Activated CD4-positive, CD25-positive, alpha-beta regulatory T cell treated with anti-CD3 and anti-CD28 coated beads, Interleukin-2, amount 50 U/mL, for 72 hours (primary cell): ENCODE data around the gene LAMA5.

Experiments used
- DNase-seq: peaks from one replicate; pipeline ENCODE4 v3.0.0; 2021

LAMA5 gene

DNA sequence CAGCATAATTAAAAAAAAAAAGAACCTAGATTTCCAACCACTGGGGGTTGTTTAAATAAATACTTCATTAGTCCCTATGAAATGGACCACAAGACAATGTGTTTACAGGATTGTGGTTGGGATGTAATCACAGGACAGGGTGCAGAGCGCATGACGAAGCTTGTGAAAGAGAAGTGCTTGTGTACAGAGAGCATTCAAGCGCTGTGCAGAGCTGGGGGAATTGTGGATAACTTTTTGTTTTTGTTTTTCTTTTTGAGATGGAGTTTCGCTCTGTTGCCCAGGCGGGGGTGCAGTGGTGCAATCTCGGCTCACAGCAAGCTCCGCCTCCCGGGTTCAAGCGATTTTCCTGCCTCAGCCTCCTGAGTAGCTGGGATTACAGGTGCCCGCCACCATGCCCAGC lies 22.3 kb downstream of the LAMA5 start:
- DNase-seq = no peak

GRCh38 chr20:62344092-62344491 lies 23.0 kb downstream of the LAMA5 start:
- DNase-seq = no peak

- no peak for DNase-seq
Measured at GRCh38 chr20:62342910-62343309, 24.2 kb downstream of the LAMA5 start.

DNA sequence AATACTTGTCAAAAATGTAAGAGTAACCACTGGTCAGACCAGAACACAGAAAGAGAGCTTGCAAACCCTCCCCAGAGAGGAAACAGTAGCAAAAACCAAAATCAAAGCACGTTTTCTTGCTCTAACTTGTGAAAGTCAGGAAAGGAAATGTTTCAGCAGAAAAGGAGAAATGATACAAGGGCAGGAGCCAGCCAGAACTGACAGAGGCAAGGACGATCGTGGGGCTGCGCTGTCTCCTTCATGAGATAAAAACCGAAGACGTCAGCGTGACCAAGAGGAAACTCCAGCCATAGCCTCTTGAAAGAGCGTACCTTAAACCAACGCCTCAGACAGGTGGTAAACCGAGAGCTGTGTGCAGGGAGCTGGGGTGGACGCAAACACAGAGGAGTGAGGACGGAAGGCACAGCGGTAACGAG lies 27.5 kb downstream of the LAMA5 start:
- DNase-seq = no peak

GRCh38 chr20:62338294-62338620 lies 28.9 kb downstream of the LAMA5 start:
- no peak for DNase-seq

- DNase-seq = no peak
Measured at GRCh38 chr20:62337558-62338293, 29.4 kb downstream of the LAMA5 start.

- no peak for DNase-seq
Measured at GRCh38 chr20:62336775-62337557, 30.1 kb downstream of the LAMA5 start.

GRCh38 chr20:62336329-62336728 lies 30.8 kb downstream of the LAMA5 start:
- no peak for DNase-seq

DNA sequence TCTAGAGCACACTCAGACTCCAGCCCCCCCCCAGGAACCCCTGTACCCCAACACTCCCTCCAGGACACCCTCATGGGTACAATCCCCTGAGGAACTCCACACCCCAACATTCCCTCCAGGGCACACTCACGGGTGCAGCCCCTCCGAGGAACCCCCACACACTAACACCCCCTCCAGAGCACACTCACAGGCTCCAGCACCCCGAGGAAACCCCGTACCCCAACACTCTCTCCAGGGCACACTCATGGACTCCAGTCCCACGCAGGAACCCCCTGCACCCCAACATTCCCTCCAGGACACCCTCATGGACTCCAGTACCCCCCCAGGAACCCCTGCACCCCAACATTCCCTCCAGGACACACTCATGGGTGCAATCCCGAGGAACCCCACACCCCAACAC lies 31.6 kb downstream of the LAMA5 start:
- DNase-seq = no peak

DNA sequence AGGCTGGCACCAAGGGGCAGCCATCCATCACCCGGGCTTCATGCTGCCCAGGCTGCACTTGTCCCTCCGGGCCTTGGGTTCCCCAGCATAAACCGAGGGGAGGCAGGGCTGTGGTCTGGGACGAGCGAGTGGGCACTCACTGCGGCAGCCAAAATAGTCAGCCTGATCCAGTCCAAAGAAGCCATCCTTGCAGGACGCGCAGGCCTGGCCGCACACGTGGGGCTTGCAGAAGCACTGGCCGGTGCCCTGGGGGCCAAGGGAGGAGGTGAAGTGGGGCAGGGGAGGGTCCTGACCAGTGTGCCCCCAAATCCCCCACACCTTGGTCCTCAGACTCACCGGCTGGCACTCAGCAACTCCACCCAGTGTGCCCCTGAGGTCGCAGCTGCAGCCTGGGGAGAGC lies 32.2 kb downstream of the LAMA5 start:
- DNase-seq = no peak

- no peak for DNase-seq
Measured at GRCh38 chr20:62333820-62334595, 33.1 kb downstream of the LAMA5 start.

DNA sequence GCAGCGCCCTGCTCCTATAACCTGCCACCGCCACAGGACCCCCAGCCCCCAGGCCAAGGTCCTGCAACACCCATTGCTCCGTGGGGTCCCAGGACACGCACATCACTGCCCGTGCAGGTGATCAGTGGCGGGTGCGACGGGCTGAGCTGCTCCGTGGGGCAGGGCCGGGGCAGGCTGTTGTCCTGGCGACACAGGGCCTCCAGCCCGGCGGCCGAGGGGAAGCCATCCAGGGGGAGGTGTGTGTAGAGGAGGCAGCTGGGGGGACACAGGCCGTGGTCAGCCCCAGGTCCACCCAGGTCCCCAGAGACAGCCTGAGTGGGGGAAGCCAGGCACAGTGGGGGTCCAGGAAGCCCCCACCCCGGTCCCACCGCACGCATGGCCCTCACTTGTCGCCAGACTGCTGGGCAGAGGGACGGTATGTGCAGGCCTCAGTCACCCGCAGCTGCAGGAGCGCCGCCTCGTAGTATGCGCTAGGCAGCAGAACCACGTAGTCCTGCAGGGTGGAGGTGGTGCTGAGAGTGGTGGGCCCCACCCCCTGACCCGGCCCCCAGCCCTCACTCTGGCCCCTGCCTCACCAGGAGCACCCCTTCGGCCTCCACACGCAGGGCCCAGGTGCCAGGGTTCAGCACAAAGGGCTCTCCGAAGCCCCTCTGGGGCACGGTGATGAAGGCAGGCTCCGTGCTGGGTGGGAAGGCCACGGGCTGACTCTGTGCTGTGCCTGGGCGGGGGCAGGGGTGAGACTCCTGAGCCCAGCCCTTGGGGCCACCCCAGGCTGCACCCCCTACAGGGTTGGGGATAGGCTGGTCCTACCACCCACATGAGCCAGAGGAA lies 33.9 kb downstream of the LAMA5 start:
- DNase-seq = no peak

DNA sequence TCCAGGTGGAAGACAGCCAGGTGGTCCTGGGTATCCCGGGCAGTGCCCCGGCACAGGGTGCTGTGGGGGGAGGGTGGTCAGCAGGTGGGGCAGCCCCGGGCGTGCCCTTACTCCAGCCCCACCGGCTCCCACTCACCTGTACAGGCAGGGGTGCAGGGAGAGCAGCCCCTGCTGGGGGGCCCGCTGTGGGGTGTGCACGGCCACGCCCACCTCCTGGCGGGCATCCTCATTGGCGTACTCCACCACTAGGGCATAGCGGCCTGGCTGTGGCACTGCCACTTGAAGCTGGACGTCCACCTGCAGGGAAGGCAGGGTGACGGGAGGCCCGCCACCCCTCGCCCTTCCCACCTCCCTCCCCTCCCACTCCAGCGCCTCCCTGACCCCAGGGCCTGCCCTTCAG lies 34.7 kb downstream of the LAMA5 start:
- no peak for DNase-seq

GRCh38 chr20:62331347-62331746 lies 35.8 kb downstream of the LAMA5 start:
- no peak for DNase-seq

GRCh38 chr20:62330576-62331317 lies 36.4 kb downstream of the LAMA5 start:
- DNase-seq = no peak

DNA sequence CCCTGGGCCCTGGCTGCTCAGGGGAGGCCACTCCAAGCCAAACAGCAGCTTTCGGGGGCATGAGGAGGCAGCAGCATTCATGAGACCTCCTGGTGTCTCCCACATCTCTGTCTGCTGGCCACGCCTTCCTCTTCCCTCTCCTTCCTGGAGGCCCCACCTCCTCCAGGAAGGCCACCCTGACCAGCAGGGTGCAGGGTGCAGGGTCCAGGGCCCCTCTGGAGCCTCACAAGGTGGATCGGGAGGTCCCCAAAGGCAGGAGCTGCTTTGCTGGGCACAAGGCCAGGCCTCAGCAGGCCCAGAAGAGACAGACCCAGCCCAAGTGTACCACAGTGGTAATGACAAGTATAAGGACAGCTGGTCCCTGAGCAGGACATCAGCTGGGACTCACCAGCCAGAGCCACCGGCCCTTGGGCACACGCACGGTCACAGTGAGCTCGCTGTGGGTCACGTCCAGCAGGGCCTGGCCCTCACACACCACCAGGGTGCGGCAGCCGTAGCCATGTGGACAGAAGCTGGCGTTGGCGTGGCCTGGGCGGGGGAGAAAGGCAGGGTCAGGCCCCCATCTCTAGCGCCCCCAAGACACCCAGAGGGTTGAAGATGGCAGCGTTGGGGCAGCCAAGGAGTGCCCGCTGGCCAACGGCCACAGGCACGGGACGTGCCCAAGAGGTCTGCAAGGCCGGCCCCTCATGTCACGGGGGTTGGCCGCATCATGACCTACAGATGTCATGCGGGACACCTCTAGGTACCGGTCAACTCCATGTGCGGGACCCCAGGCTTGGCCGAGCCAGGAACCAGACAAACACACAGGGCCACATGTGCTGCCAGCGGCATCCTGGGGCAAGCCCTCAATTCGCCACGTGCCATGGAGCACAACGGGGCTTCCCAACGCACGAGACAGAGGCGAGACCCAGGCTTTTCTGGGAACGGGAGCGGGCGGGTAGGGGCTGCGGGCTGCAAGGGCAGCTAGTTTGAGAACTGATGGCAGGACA lies 37.4 kb downstream of the LAMA5 start:
- DNase-seq = no peak

DNA sequence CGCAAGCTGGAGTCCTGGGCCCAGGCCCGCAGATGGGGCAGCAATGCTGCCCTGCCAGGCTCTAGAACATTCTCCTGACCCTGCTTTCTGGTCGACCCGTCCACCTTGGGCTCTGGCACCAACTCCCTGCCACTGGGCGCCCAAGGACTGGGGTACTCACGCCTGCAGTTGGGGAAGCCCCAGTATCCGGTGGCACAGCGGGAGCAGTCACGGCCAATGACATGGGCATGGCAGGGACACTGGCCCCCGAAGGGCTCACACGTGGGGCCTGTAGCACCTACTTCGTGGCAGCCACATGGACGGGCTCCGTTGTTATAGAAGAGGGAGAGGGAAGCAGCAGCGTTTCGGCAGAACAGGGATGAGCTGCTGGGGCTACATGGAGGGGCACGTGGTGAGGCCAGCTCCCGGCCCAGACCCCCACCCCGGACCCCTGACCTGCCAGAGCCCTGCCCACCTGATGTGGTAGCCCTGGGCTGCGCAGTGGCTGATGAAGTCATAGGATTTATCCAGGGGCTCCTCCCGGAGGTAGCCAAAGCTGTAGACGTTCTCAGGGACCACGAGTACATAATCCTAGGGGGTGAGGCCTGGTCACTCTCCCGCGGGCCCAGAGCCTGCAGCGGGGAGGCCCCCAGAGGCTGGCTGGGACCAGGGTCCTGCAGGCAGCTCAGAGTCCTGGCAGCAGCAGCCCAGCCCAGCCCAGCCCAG lies 38.3 kb downstream of the LAMA5 start:
- no peak for DNase-seq

DNA sequence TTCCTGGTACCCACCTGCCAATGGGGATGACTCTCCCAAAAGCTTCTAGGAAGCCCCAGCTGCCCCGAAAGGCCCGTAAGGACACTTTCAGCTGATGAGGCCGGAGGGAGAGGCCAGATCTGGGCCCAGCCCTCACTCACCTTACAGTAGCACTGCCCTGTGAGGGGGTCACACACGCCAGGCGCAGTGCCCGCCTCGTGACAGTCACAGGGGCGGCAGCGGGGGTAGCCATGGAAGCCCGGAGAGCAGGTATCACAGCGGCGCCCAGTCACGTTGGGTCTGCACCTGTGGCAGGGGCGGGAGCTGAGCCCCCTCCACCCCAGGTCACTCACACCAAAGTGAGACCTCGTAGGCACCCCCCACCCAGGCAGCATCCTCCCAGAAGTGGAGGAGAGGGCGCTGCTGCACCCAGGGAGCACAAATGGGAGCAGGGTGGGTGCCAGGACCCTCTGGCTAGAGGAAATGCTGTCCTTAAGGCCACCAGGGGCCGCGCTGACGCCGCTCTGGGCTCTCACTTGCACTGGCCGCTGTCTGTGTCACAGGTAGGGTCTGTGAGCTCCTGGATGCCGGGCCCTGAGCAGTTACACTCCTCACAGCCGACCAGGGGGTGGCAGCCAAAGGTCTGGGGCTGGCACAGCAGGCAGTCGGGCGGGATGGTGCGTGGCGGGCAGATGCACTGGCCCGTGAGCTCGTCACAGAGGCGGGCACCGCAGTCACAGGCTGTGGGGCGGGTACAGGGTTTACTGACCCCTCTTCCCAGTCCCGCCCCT lies 39.2 kb downstream of the LAMA5 start:
- DNase-seq = no peak

GRCh38 chr20:62326959-62327725 lies 40.0 kb downstream of the LAMA5 start:
- no peak for DNase-seq
